Endothelial cell of umbilical vein (primary cell): ENCODE results near the gene EFNA4.

Experiments
- EZH2 ChIP-seq: IDR thresholded peaks from 2 replicates; pipeline ENCODE4 v1.6.1; 2012; ENCODE audit warnings: borderline replicate concordance, low read depth, mild to moderate bottlenecking, moderate library complexity, low read length, inconsistent platforms; ENCODE audit not compliant: severe bottlenecking
- FOS ChIP-seq: IDR thresholded peaks from 2 replicates; pipeline ENCODE4 v1.6.1; 2011; ENCODE audit warnings: mild to moderate bottlenecking, low read length, moderate library complexity, borderline replicate concordance; ENCODE audit not compliant: insufficient read depth
- GATA2 ChIP-seq: IDR thresholded peaks from 2 replicates; pipeline ENCODE4 v1.7.0; 2011; ENCODE audit warnings: low read depth, mild to moderate bottlenecking, moderate library complexity, mixed read lengths, low read length; ENCODE audit not compliant: insufficient read length, insufficient read depth
- JUN ChIP-seq: IDR thresholded peaks from 2 replicates; pipeline ENCODE4 v1.6.1; 2011; ENCODE audit warnings: borderline replicate concordance, low read depth; ENCODE audit not compliant: insufficient read length, insufficient read depth
- MYC ChIP-seq: IDR thresholded peaks from one replicate; pipeline ENCODE4 v1.6.1; 2011; ENCODE audit warnings: mild to moderate bottlenecking, low read depth, low read length
- POLR2A ChIP-seq: IDR thresholded peaks from 2 replicates; pipeline ENCODE4 v1.6.1; 2012; ENCODE audit warnings: low read depth, mild to moderate bottlenecking, control low read depth, low read length
- POLR2AphosphoS5 ChIP-seq: IDR thresholded peaks from 2 replicates; pipeline ENCODE4 v1.6.1; 2012; ENCODE audit warnings: low read depth, mild to moderate bottlenecking, control low read depth, low read length, moderate library complexity; ENCODE audit not compliant: insufficient read depth
- TF ChIP-seq, protein P1 (sequence below), 2 donors: IDR thresholded peaks; 1 replicate in 1 of 2; 2 replicates in 1 of 2; pipeline ENCODE4 v1.5.1; 2011; ENCODE audit warnings: low read length in 2 of 2, mild to moderate bottlenecking in 2 of 2, moderate library complexity in 2 of 2, control low read depth in 1 of 2, inconsistent platforms in 1 of 2, low read depth in 1 of 2; ENCODE audit not compliant: insufficient read depth in 1 of 2; ENCODE audit errors: extremely low read depth in 1 of 2
- TF ChIP-seq, protein P2 (sequence below): IDR thresholded peaks from 2 replicates; pipeline ENCODE4 v1.6.1; 2011; ENCODE audit not compliant: insufficient read depth, insufficient read length

DNA sequence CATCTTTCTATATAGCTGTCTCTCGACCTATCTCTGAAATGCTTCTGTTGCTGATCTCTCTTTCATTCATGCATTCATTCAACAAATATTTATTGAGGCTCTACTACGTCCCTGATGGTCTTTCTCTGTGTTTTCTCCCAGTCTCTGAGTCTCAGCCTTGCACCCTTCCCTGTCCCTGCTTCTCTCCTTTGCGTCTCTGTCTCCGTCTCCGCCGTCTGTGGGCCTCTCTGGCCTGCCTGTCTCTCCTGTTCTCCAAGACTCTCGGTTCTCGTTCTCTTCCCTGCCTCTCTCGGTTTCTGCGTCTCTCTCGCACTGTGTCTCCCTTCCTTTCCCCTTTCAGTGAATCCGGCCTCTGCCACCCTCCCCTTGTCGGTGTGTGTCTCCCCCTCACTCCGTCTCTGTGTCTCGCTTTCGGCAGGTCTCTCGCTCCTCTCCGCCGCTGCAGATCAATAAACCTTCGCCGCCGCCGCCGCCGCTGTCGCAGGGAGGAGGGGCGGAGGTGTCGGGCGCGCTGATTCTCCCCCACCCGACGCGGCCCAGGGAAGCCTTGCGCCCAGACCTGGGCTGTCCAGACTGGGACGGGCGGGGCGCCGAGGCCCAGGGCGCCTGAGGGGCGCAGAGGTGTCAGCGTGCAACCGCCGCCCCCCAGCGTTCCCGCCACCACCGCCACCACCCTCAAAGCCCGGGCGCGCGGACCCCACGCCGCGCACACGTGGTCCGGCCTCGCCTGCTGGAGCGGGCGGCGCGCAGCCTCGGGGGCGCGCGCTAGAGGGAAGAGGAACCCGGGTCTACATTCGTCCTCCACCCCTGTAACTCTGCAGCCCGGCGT, 18.1 kb downstream of the EFNA4 start:
- TF ChIP-seq, protein P1, sequence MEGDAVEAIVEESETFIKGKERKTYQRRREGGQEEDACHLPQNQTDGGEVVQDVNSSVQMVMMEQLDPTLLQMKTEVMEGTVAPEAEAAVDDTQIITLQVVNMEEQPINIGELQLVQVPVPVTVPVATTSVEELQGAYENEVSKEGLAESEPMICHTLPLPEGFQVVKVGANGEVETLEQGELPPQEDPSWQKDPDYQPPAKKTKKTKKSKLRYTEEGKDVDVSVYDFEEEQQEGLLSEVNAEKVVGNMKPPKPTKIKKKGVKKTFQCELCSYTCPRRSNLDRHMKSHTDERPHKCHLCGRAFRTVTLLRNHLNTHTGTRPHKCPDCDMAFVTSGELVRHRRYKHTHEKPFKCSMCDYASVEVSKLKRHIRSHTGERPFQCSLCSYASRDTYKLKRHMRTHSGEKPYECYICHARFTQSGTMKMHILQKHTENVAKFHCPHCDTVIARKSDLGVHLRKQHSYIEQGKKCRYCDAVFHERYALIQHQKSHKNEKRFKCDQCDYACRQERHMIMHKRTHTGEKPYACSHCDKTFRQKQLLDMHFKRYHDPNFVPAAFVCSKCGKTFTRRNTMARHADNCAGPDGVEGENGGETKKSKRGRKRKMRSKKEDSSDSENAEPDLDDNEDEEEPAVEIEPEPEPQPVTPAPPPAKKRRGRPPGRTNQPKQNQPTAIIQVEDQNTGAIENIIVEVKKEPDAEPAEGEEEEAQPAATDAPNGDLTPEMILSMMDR (IDR thresholded peaks at IDR 0.05; ENCODE audit: extremely low read depth in 1 of 2, insufficient read depth in 1 of 2, low read depth in 1 of 2, low read length in 2 of 2): no peak
- TF ChIP-seq POLR2AphosphoS5 (no peak), POLR2A (no peak), EZH2 (peak; percentile 84), JUN (no peak), MYC (no peak), GATA2 (no peak), FOS (no peak)
- TF ChIP-seq, protein P2, sequence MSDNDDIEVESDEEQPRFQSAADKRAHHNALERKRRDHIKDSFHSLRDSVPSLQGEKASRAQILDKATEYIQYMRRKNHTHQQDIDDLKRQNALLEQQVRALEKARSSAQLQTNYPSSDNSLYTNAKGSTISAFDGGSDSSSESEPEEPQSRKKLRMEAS: no peak
